ENCODE measurements around the gene TPST1. TPM values are rescaled to one million over a fixed set of nuclear protein-coding genes. Genes with fewer than 3 reads are reported as not detected.

TPST1 gene
- total and polyA plus RNA-seq, 9 of the 15 experiments (the other 6 are each of a cell fraction or from before 2014, with no cell fraction given) = 0.15 to 2.2 (median 0.53) TPM

GRCh38 chr7:66178258-66178657, 26.9 kb upstream of the TPST1 start (continued):
- TF ChIP-seq MBD1 (CRISPR knock-in tag; IDR thresholded peaks at IDR 0.05) (no peak), YBX1 (IDR thresholded peaks at IDR 0.05) (no peak), GABPA (tag; conservative IDR thresholded peaks at IDR 0.05; ENCODE audit: low read depth) (no peak), IRF1 (CRISPR knock-in tag; IDR thresholded peaks at IDR 0.05; ENCODE audit: borderline replicate concordance) (no peak), ZNF76 (CRISPR knock-in tag; IDR thresholded peaks at IDR 0.05; ENCODE audit: borderline replicate concordance) (no peak), RHOXF2B (CRISPR knock-in tag; conservative IDR thresholded peaks at IDR 0.05) (no peak), CBX2 (IDR thresholded peaks at IDR 0.05; ENCODE audit: insufficient read depth, low read length, poor library complexity, severe bottlenecking) (no peak), TFE3 (CRISPR knock-in tag; IDR thresholded peaks at IDR 0.05) (peak; percentile 91), ARID4B (CRISPR knock-in tag; IDR thresholded peaks at IDR 0.05) (no peak), RBM39 (optimal IDR thresholded peaks at IDR 0.05; ENCODE audit: low read depth, low read length) (no peak), ZNF780A (CRISPR knock-in tag; IDR thresholded peaks at IDR 0.05) (no peak), GABPB2 (CRISPR knock-in tag; conservative IDR thresholded peaks at IDR 0.05) (no peak), FOXA3 (CRISPR knock-in tag; conservative IDR thresholded peaks at IDR 0.05 in 1 of 2, IDR thresholded peaks at IDR 0.05 in 1 of 2) (no peak), FOXP1 (CRISPR knock-in tag; IDR thresholded peaks at IDR 0.05) (no peak), ZNF224 (CRISPR knock-in tag; IDR thresholded peaks at IDR 0.05) (no peak), USF1 (CRISPR knock-in tag; IDR thresholded peaks at IDR 0.05) (peak; percentile 94), ZNF274 (IDR thresholded peaks at IDR 0.05; ENCODE audit: borderline replicate concordance, low read depth, low read length) (no peak)

Measured in K562 (cell line).